HUES6 (cell line): ENCODE measurements around the gene CHD5.

ENCODE experiments used
- H3K27ac ChIP-seq: 2 replicates; pipeline ENCODE4 v1.7.0; 2013; ENCODE audit warnings: low read depth, mild to moderate bottlenecking, low read length, inconsistent platforms
- H3K27me3 ChIP-seq: 2 replicates; pipeline ENCODE4 v1.6.1; 2013; ENCODE audit warnings: low read length; ENCODE audit not compliant: control insufficient read depth, insufficient read depth
- H3K36me3 ChIP-seq: 2 replicates; pipeline ENCODE4 v1.6.1; 2013; ENCODE audit warnings: low read length; ENCODE audit not compliant: control insufficient read depth, insufficient read depth
- H3K4me1 ChIP-seq: 2 replicates; pipeline ENCODE4 v1.6.1; 2013; ENCODE audit warnings: low read length; ENCODE audit not compliant: control insufficient read depth, insufficient read depth
- H3K4me3 ChIP-seq: 2 replicates; pipeline ENCODE4 v1.5.1; 2013; ENCODE audit warnings: low read depth, low read length
- H3K9ac ChIP-seq: one replicate; pipeline ENCODE4 v1.6.1; 2013; ENCODE audit warnings: mild to moderate bottlenecking, low read length
- H3K9me3 ChIP-seq: 2 replicates; pipeline ENCODE4 v1.6.1; 2013; ENCODE audit warnings: low read depth, low read length; ENCODE audit not compliant: control insufficient read depth, insufficient read depth

The CHD5 gene

GRCh38 chr1:6170116-6170741 is 9.9 kb downstream of the CHD5 start:
- peaks cover 22% of the 10 kb centered on the region; the same call in 1 of the 2 replicates for H3K27me3 ChIP-seq

DNA sequence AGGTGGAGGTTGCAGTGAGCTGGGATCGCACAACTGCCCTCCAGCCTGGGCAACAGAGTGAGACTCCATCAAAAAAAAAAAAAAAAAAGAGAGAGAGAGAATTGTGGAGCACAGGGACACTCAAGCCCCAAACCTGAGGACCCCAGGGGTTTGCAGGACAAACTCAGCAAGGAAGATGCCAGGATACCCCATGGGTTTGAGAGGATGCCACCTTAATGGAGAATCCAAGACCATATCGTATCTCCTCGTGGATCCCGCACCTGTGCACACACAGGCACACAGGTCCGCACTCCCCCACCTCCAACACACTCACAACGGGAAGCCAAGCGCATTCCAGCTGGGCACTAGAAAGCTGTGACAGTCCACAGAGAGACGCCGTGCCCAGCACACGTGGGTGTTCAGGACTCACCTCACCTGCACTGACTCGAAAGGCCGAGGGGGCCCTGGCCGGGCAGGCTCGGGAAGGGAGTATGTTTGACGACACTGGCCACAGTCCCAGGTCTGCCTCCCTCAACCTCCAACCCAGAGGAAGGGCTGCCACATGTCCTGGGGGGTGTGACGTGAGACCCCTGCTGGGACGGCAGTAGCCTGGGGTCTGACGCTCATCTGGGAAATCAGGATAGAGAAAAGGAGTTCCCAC is 11.1 kb downstream of the CHD5 start:
- no peak overlapping the region for H3K4me3 ChIP-seq
- H3K27me3 ChIP-seq: peaks cover 12% of the 10 kb centered on the region; the same call in 1 of the 2 replicates
- no peaks in the 10 kb centered on the region for H3K9me3 ChIP-seq
- no peak overlapping the region for H3K27ac ChIP-seq
- no peaks in the 10 kb centered on the region for H3K36me3 ChIP-seq
- no peak overlapping the region for H3K9ac ChIP-seq
- no peaks in the 10 kb centered on the region for H3K4me1 ChIP-seq

More at GRCh38 chr1:6170116-6170741, 9.9 kb downstream of the CHD5 start:
- Histone ChIP-seq H3K4me3 (no peak overlapping the region), H3K36me3 (no peaks in the 10 kb centered on the region), H3K27ac (no peak overlapping the region), H3K9ac (no peak overlapping the region), H3K9me3 (no peaks in the 10 kb centered on the region), H3K4me1 (no peaks in the 10 kb centered on the region)

DNA sequence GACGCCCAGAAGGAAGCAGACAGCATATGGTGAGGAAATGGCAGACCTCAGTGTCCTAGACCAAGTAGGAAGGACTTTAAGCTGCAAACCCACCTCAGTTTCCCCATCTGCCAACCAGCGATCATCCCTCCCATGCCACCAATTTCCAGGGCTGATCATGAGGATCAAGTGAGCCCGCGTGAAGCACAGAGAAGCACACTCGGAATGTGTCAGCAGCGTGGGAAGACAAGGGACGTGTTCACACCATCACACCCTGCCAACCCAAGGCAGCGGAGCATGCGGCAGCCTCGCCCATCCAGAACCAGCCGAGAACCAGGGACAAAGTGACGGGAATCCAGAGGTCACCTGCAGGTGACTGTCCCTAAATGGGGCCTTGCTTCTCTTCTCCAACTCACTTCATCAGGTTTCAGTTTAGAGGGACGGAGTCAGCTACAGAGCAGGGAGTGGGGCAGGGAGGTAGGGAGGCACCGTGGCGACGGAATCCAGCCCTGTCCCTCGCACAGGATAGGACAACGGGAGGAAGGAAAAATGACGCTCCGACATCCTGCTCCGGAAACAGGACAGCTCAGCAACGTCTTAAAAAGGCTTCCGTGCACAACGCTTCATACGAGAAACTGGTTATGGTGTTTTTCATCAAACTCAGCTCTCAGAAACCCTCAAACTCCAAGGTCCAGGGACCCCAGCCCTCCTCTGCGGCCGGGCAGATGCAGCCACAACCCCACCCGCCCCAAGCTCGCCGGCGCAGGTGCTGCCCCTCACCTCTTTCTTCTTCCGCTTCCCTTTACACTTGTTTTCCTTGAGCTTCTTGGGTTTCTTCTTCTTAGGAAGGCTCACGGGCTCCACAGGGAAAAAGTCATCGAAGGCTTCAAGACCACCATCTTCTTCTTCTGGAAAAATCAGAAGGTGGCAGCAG is 12.5 kb downstream of the CHD5 start:
- H3K27me3 ChIP-seq: peaks cover 11% of the 10 kb centered on the region; the same call in 1 of the 2 replicates
- no peak overlapping the region for H3K9ac ChIP-seq
- H3K4me1 ChIP-seq: no peaks in the 10 kb centered on the region
- H3K4me3 ChIP-seq: no peak overlapping the region
- no peaks in the 10 kb centered on the region for H3K36me3 ChIP-seq
- no peaks in the 10 kb centered on the region for H3K9me3 ChIP-seq
- H3K27ac ChIP-seq: no peak overlapping the region

DNA sequence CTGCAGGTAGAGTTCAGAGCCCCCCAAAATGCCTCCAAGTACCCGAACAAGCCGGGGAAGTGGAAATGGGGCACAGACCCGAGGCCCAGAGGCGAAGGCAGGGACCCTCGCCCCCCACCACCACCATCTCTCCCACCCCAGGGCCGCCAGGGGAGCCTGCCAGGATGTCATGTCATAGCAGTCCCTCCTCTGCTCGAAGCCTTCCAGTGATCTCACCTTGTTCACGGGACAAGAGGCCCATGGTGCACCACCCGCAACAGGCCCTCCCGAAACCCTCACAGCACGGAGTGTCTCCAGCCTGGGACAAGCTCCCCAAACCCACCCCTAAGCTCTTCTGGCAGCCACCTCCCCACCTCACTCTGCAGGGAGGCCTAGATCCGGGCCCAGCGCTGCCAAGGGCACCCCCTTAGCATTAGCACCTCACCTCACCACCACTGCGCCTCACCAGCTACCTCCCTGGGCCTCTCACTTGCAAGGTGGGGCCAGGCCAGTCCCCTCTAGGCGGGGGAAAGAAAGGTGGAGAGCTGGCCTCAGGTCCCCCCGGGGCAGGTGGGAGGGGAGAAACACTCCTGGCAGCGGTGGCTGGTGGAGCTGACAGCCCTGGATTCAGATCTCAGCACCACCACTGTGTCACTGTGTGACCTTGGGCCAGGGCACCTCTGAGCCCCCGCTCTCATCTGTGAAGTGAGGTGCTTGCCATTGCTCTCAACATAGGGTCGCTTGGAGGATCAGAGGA is 13.3 kb downstream of the CHD5 start:
- peaks cover 11% of the 10 kb centered on the region; the same call in 1 of the 2 replicates for H3K27me3 ChIP-seq
- no peak overlapping the region for H3K27ac ChIP-seq
- H3K4me3 ChIP-seq: no peak overlapping the region
- H3K36me3 ChIP-seq: no peaks in the 10 kb centered on the region
- peaks cover 5% of the 10 kb centered on the region; the same call in 1 of the 2 replicates for H3K4me1 ChIP-seq
- H3K9me3 ChIP-seq: no peaks in the 10 kb centered on the region
- no peak overlapping the region for H3K9ac ChIP-seq

DNA sequence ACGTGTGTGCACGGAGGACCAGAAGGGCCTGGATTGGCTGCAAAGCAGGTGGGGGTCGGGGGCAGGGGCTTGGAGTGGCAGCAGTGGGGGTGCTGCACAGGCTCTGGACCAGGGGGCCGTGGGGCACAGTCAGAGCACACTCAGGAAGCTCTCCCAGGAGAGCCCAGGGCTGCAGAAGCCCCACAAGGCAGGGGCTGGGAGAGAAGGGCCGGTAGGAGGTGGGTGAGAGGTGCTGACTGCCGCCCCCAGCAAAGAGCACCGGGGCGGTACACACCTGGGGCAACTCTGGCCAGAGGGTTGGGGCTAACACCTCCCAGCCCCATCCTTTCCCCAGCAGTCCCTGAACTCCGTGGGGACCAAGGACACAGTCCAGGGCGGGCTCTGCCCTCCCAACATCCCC is 13.9 kb downstream of the CHD5 start:
- Histone ChIP-seq H3K9me3 (no peaks in the 10 kb centered on the region), H3K4me1 (peaks cover 10% of the 10 kb centered on the region; the same call in 1 of the 2 replicates), H3K27me3 (peaks cover 11% of the 10 kb centered on the region; the same call in 1 of the 2 replicates), H3K4me3 (no peak overlapping the region), H3K27ac (no peak overlapping the region), H3K9ac (no peak overlapping the region), H3K36me3 (no peaks in the 10 kb centered on the region)

DNA sequence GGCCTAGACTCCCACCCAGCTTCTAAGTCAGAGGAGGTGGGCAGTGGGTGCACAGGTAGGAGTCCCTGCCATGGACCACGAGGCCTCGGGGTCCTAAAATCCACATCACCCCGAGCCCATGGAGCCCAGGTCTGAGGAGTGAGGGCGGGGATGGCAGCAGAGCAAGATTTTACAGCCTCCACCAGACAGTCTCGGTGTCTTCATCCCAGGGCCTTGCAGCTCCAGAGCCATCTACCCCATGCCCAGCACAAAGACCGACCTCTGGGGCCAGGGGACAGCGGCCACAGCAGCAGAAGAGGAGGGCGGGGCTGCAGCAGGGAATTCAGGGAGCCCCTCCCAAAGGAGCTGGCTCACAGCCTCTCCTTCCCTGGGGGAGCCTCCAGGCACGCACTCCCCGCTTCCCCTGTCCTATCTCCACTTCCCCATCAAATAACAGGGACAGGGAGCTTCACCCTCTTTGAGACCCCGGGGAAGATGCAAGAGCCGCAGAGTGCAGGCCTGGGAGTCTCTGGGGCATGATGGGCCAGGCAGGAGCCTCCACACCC is 14.6 kb downstream of the CHD5 start:
- no peak overlapping the region for H3K9ac ChIP-seq
- H3K4me1 ChIP-seq: peaks cover 10% of the 10 kb centered on the region; the same call in 1 of the 2 replicates
- H3K9me3 ChIP-seq: no peaks in the 10 kb centered on the region
- peaks cover 14% of the 10 kb centered on the region; the same call in 1 of the 2 replicates for H3K27me3 ChIP-seq
- no peak overlapping the region for H3K27ac ChIP-seq
- no peak overlapping the region for H3K4me3 ChIP-seq
- no peaks in the 10 kb centered on the region for H3K36me3 ChIP-seq

- Histone ChIP-seq H3K27ac (no peak overlapping the region), H3K36me3 (no peaks in the 10 kb centered on the region), H3K9ac (no peak overlapping the region), H3K4me1 (peaks cover 10% of the 10 kb centered on the region; the same call in 1 of the 2 replicates), H3K4me3 (no peak overlapping the region), H3K27me3 (peaks cover 16% of the 10 kb centered on the region; the same call in 1 of the 2 replicates), H3K9me3 (no peaks in the 10 kb centered on the region)
These were observed 15.1 kb downstream of the CHD5 start for GRCh38 chr1:6165027-6165426.

GRCh38 chr1:6163973-6164617 is 16.0 kb downstream of the CHD5 start:
- Histone ChIP-seq H3K27ac (no peak overlapping the region), H3K4me3 (no peak overlapping the region), H3K36me3 (no peaks in the 10 kb centered on the region), H3K9me3 (no peaks in the 10 kb centered on the region), H3K4me1 (peaks cover 10% of the 10 kb centered on the region; the same call in 1 of the 2 replicates), H3K9ac (no peak overlapping the region), H3K27me3 (peaks cover 18% of the 10 kb centered on the region; the same call in 1 of the 2 replicates)

- Histone ChIP-seq H3K9me3 (no peaks in the 10 kb centered on the region), H3K36me3 (no peaks in the 10 kb centered on the region), H3K4me1 (peaks cover 11% of the 10 kb centered on the region; the same call in 1 of the 2 replicates), H3K4me3 (no peak overlapping the region), H3K9ac (no peak overlapping the region), H3K27me3 (peaks cover 17% of the 10 kb centered on the region; the same call in 1 of the 2 replicates), H3K27ac (no peak overlapping the region)
These were observed 16.7 kb downstream of the CHD5 start for GRCh38 chr1:6163191-6163972.
